Uterus (tissue), 4 donors: ENCODE measurements around the gene C2orf74. TPM values are rescaled to one million over a fixed set of nuclear protein-coding genes. Genes with fewer than 3 reads are reported as not detected.

Experiments used
- DNase-seq, 2 donors: peaks; one replicate each; pipeline ENCODE4 v3.0.0-alpha.2; 2019 to 2020
- H3K27ac ChIP-seq, 2 donors: fragments of 200-600 bp; sonication (generic); 1 replicate in 1 of 2; 2 replicates in 1 of 2; pipeline ENCODE4 v1.5.1; 2016 to 2018
- H3K27me3 ChIP-seq, 2 donors: fragments of 200-600 bp; sonication (generic); one replicate each; pipeline ENCODE4 v1.5.1; 2018 to 2019; ENCODE audit warnings: control low read depth in 1 of 2
- H3K36me3 ChIP-seq, 2 donors: fragments of 200-600 bp; sonication (generic); one replicate each; pipeline ENCODE4 v1.5.1; 2019; ENCODE audit warnings: control low read depth in 1 of 2
- H3K4me1 ChIP-seq, 2 donors: fragments of 200-600 bp; sonication (generic); one replicate each; pipeline ENCODE4 v1.5.1; 2018 to 2019; ENCODE audit warnings: control low read depth in 1 of 2
- H3K4me3 ChIP-seq, 2 donors: fragments of 200-600 bp; sonication (generic); 1 replicate in 1 of 2; 2 replicates in 1 of 2; pipeline ENCODE4 v1.5.1; 2018 to 2019; ENCODE audit warnings: mild to moderate bottlenecking in 1 of 2
- H3K9me3 ChIP-seq, 2 donors: fragments of 200-600 bp; sonication (generic); one replicate each; pipeline ENCODE4 v1.5.1; 2019; ENCODE audit warnings: control low read depth in 1 of 2
- CTCF ChIP-seq, 4 experiments: fragments of 200-600 bp in 2 of 4; fragments of 450-650 bp in 2 of 4; sonication (generic) in 2 of 4; IDR thresholded peaks; one replicate each; pipeline ENCODE4 v1.5.1; 2016 to 2019; ENCODE audit warnings: antibody characterized with exemption in 4 of 4, mild to moderate bottlenecking in 2 of 4, moderate library complexity in 1 of 4
- POLR2A ChIP-seq, 2 donors: fragments of 450-650 bp; IDR thresholded peaks; one replicate each; pipeline ENCODE4 v1.6.1; 2016; ENCODE audit warnings: antibody characterized with exemption in 2 of 2, mild to moderate bottlenecking in 1 of 2, moderate library complexity in 1 of 2
- intact Hi-C: fragments of 100-400 bp; cut with DNase I; formaldehyde crosslinking; loops from one replicate; pipeline ENCODE4 v1.15.1; 2023; ENCODE audit warnings: low total_unique reads
- total RNA-seq, 4 donors: library from RNA; depleted of rRNA in 3 of 4; stranded (reverse); fragments of >200 nt in 3 of 4; gene quantifications; one replicate each; pipeline versions ENCODE4 v1.1.0 to v1.2.4, GENCODE V29; 2014 to 2023
- donor health status: DM: yes; HTN: yes; CAD: no.

C2orf74 gene
- 10 to 100 TPM in 2 of 4 donors, 1 to 10 TPM in 2; 5.7 to 50.9 (median 13.6) TPM for total RNA-seq

- no peak for TF ChIP-seq CTCF (IDR thresholded peaks at IDR 0.05)
- no peak for TF ChIP-seq POLR2A (IDR thresholded peaks at IDR 0.05)
- H3K27ac ChIP-seq = no peak within 1 kb of the TSS
- no peaks in the 10 kb centered on the region for H3K9me3 ChIP-seq
- no peak for DNase-seq
- H3K4me1 ChIP-seq = no peaks in the 10 kb centered on the region
- H3K27me3 ChIP-seq = no peaks in the 10 kb centered on the region
- H3K4me3 ChIP-seq = no peak within 1 kb of the TSS
- H3K36me3 ChIP-seq = no peaks in the 10 kb centered on the region
- intact Hi-C loops = no loop called here
Observed at GRCh38 chr2:61161888-61162287, at the start of gene C2orf74. Gene C2orf74 (plus strand): TSS chr2:61162188. CDS start chr2:61162515, 327 bp downstream.

GRCh38 chr2:61114147-61114546, 47.8 kb upstream of the C2orf74 start:
- H3K36me3 ChIP-seq = peaks cover 0 to 2% of the 10 kb centered on the region in 2 donors
- intact Hi-C loops = no loop called here
- TF ChIP-seq CTCF (IDR thresholded peaks at IDR 0.05) (no peak), POLR2A (IDR thresholded peaks at IDR 0.05) (no peak)

GRCh38 chr2:61116302-61116701, 45.7 kb upstream of the C2orf74 start:
- intact Hi-C loops = no loop called here
- H3K9me3 ChIP-seq = no peaks in the 10 kb centered on the region
- H3K27me3 ChIP-seq = no peaks in the 10 kb centered on the region
- no peak overlapping the region for H3K4me3 ChIP-seq
- no peak for TF ChIP-seq POLR2A (IDR thresholded peaks at IDR 0.05)
- TF ChIP-seq CTCF (IDR thresholded peaks at IDR 0.05) = no peak
- H3K36me3 ChIP-seq = peaks cover 0 to 2% of the 10 kb centered on the region in 2 donors
- H3K4me1 ChIP-seq = no peaks in the 10 kb centered on the region
- DNase-seq = no peak
- H3K27ac ChIP-seq = no peak overlapping the region

More at GRCh38 chr2:61114147-61114546, 47.8 kb upstream of the C2orf74 start:
- Histone ChIP-seq H3K27ac (no peak overlapping the region), H3K4me3 (no peak overlapping the region), H3K9me3 (no peaks in the 10 kb centered on the region), H3K4me1 (no peaks in the 10 kb centered on the region), H3K27me3 (no peaks in the 10 kb centered on the region)
- no peak for DNase-seq

- no peak for TF ChIP-seq POLR2A (IDR thresholded peaks at IDR 0.05)
- Histone ChIP-seq H3K27ac (no peak overlapping the region), H3K36me3 (peaks cover 0 to 2% of the 10 kb centered on the region in 2 donors), H3K4me3 (no peak overlapping the region), H3K4me1 (no peaks in the 10 kb centered on the region), H3K27me3 (no peaks in the 10 kb centered on the region), H3K9me3 (no peaks in the 10 kb centered on the region)
- intact Hi-C loops = no loop called here
- DNase-seq = no peak
Observed at GRCh38 chr2:61117534-61117933, 44.5 kb upstream of the C2orf74 start.

GRCh38 chr2:61125123-61125710, 36.8 kb upstream of the C2orf74 start:
- Histone ChIP-seq H3K36me3 (no peaks in the 10 kb centered on the region), H3K9me3 (no peaks in the 10 kb centered on the region), H3K27ac (no peak overlapping the region), H3K27me3 (no peaks in the 10 kb centered on the region), H3K4me1 (no peaks in the 10 kb centered on the region), H3K4me3 (no peak overlapping the region)
- intact Hi-C loops = no loop called here
- TF ChIP-seq POLR2A (IDR thresholded peaks at IDR 0.05) = no peak
- TF ChIP-seq CTCF (IDR thresholded peaks at IDR 0.05) = no peak
- no peak for DNase-seq
